GM12878 (cell line): ENCODE results near the gene NFKBIE. TPM values are rescaled to one million over a fixed set of nuclear protein-coding genes. Genes with fewer than 3 reads are reported as not detected.

ENCODE experiments used
- ATAC-seq: fragments of 200-7000 bp; cut with Tn5 transposase; 3 replicates; pipeline ENCODE4 v1.9.1; 2020; ENCODE audit warnings: mild to moderate bottlenecking, moderate library complexity
- BruUV-seq: library from RNA; stranded (reverse); fragments of 400-500 nt; replicated peaks from 2 replicates; lab custom pipeline; 2021; lab: Mats Ljungman, UMichigan
- CTCF ChIA-PET: fragments of 300-600 bp; sonication (Branson Sonifier 250); formaldehyde crosslinking; extraction: SDS; loops from one replicate; lab custom pipeline; 2021; ENCODE audit warnings: inconsistent platforms; lab: Yijun Ruan, JAX
- POLR2A ChIA-PET: fragments of 350-600 bp; formaldehyde crosslinking; extraction: SDS; loops from one replicate; lab custom pipeline; 2021; ENCODE audit warnings: inconsistent platforms; lab: Charles Lee
- RAD21 ChIA-PET: fragments of 300-600 bp; sonication (Branson Sonifier 250); formaldehyde crosslinking; loops from one replicate; lab custom pipeline; 2023; ENCODE audit warnings: antibody characterized with exemption; ENCODE audit not compliant: unreplicated experiment; lab: Charles Lee
- SMC1A ChIA-PET: fragments of 300-600 bp; sonication (Branson Sonifier 250); formaldehyde crosslinking; loops from one replicate; lab custom pipeline; 2023; ENCODE audit not compliant: unreplicated experiment, uncharacterized antibody; lab: Charles Lee
- DNase-seq: peaks from one replicate; pipeline ENCODE4 v3.0.0-alpha.2; 2011; ENCODE audit warnings: low read depth, low spot score
- FAIRE-seq: peaks from 3 replicates; lab custom pipeline; 2011; peaks lifted over from hg19 to GRCh38; lab: Jason Lieb, UNC
- H2AFZ ChIP-seq: 2 replicates; pipeline ENCODE4 v1.6.0; 2011; ENCODE audit warnings: low read depth, low read length, control low read depth; ENCODE audit not compliant: control insufficient read depth
- H3K27ac ChIP-seq: 2 replicates; pipeline ENCODE4 v1.5.1; 2011; ENCODE audit warnings: control low read depth; ENCODE audit not compliant: control insufficient read depth, insufficient read depth
- H3K27me3 ChIP-seq, 2 experiments: replicated peaks in 1 of 2; 2 replicates each; pipeline versions ENCODE4 v1.6.0 to v1.6.1; 2011; ENCODE audit warnings: low read length in 1 of 2; ENCODE audit not compliant: control insufficient read depth in 2 of 2, insufficient read depth in 2 of 2
- H3K36me3 ChIP-seq, 2 experiments: 2 replicates each; pipeline ENCODE4 v1.5.1; 2011; ENCODE audit warnings: low read length in 1 of 2; ENCODE audit not compliant: control insufficient read depth in 2 of 2, insufficient read depth in 2 of 2
- H3K4me1 ChIP-seq: 2 replicates; pipeline ENCODE4 v1.6.1; 2011; ENCODE audit warnings: mild to moderate bottlenecking, low read length, moderate library complexity, mixed read lengths; ENCODE audit not compliant: control insufficient read depth, insufficient read depth
- H3K4me2 ChIP-seq: 2 replicates; pipeline ENCODE4 v1.6.0; 2011; ENCODE audit warnings: control low read depth; ENCODE audit not compliant: control insufficient read depth, insufficient read depth
- H3K4me3 ChIP-seq: fragments of 200-600 bp; sonication (generic); 2 replicates; pipeline ENCODE4 v1.5.1; 2016
- H3K79me2 ChIP-seq: 2 replicates; pipeline ENCODE4 v1.6.0; 2011; ENCODE audit warnings: low read length; ENCODE audit not compliant: control insufficient read depth, insufficient read depth
- H3K9ac ChIP-seq: 2 replicates; pipeline ENCODE4 v1.8.0; 2011; ENCODE audit warnings: low read length, control low read depth, mixed read lengths; ENCODE audit not compliant: control insufficient read depth, insufficient read depth
- H3K9me3 ChIP-seq: replicated peaks from 3 replicates; pipeline ENCODE4 v1.5.1; 2011; ENCODE audit warnings: mild to moderate bottlenecking, low read length; ENCODE audit not compliant: control insufficient read depth, insufficient read depth
- H4K20me1 ChIP-seq: 2 replicates; pipeline ENCODE4 v1.6.0; 2011; ENCODE audit not compliant: control insufficient read depth, insufficient read depth
- ATF3 ChIP-seq: IDR thresholded peaks from 2 replicates; pipeline ENCODE4 v1.6.1; 2011; ENCODE audit warnings: low read depth, mild to moderate bottlenecking, low read length, moderate library complexity, borderline replicate concordance; ENCODE audit errors: extremely low read depth
- CBFB ChIP-seq: IDR thresholded peaks from 2 replicates; pipeline ENCODE4 v1.6.1; 2016; ENCODE audit warnings: antibody characterized with exemption, low read depth
- CHD2 ChIP-seq: IDR thresholded peaks from 2 replicates; pipeline ENCODE4 v1.6.1; 2011; ENCODE audit warnings: low read depth, low read length, improper control_type of control experiment, borderline replicate concordance
- FOS ChIP-seq: IDR thresholded peaks from 3 replicates; pipeline ENCODE4 v1.6.1; 2011; ENCODE audit warnings: borderline replicate concordance; ENCODE audit not compliant: insufficient read length; ENCODE audit errors: extremely low read depth
- GABPA ChIP-seq: IDR thresholded peaks from 2 replicates; pipeline ENCODE4 v1.6.1; 2014; ENCODE audit warnings: antibody characterized with exemption, low read depth, mild to moderate bottlenecking, inconsistent platforms
- KDM1A ChIP-seq: fragments of 200-600 bp; sonication (generic); IDR thresholded peaks from 2 replicates; pipeline ENCODE4 v1.6.1; 2016; ENCODE audit warnings: borderline replicate concordance
- MAX ChIP-seq: IDR thresholded peaks from 2 replicates; pipeline ENCODE4 v1.6.1; 2012; ENCODE audit warnings: low read depth, low read length, improper control_type of control experiment
- MEF2B ChIP-seq: fragments of 450-650 bp; IDR thresholded peaks from 2 replicates; pipeline ENCODE4 v1.6.1; 2018; ENCODE audit warnings: mild to moderate bottlenecking, moderate library complexity; ENCODE audit not compliant: partially characterized antibody, poor library complexity, severe bottlenecking
- MLLT1 ChIP-seq: fragments of 450-650 bp; IDR thresholded peaks from 2 replicates; pipeline ENCODE4 v1.6.1; 2016; ENCODE audit warnings: mild to moderate bottlenecking
- PAX8 ChIP-seq: fragments of 450-650 bp; IDR thresholded peaks from 2 replicates; pipeline ENCODE4 v1.6.1; 2017; ENCODE audit warnings: mild to moderate bottlenecking, moderate library complexity
- POU2F2 ChIP-seq: IDR thresholded peaks from 3 replicates; pipeline ENCODE4 v1.6.1; 2011; ENCODE audit warnings: low read depth, mild to moderate bottlenecking, low read length, borderline replicate concordance
- SREBF2 ChIP-seq: IDR thresholded peaks from 2 replicates; pipeline ENCODE4 v1.6.1; 2012; ENCODE audit warnings: mild to moderate bottlenecking, low read length
- TCF7 ChIP-seq: IDR thresholded peaks from 2 replicates; pipeline ENCODE4 v1.6.1; 2014; ENCODE audit warnings: antibody characterized with exemption, borderline replicate concordance
- YY1 ChIP-seq: IDR thresholded peaks from 2 replicates; pipeline ENCODE4 v1.6.1; 2011; ENCODE audit warnings: low read depth, mild to moderate bottlenecking, low read length
- WGBS: methylation state at CpG from one replicate; pipeline ENCODE4 v1.1.6; 2016; ENCODE audit warnings: low lambda C conversion rate; ENCODE audit not compliant: insufficient replicate concordance, insufficient coverage; ENCODE audit errors: missing lambda C conversion rate; 5-methylcytosine and 5-hydroxymethylcytosine counted together
- in situ Hi-C: fragments of 300-500 bp; cut with MboI; formaldehyde crosslinking; loops from 9 replicates; pipeline ENCODE4 v1.14.3; 2018; ENCODE audit warnings: mixed read lengths
- intact Hi-C: fragments of 100-400 bp; cut with micrococcal nuclease; formaldehyde crosslinking; loops from one replicate; pipeline ENCODE4 v1.14.2; 2022; ENCODE audit not compliant: unreplicated experiment
- polyA plus RNA-seq, 11 experiments: library from polyadenylated mRNA; depleted of rRNA in 4 of 11; unstranded in 6 of 11; stranded (reverse) in 5 of 11; fragments of >200 nt; fragmentation: Nextera tagmentation in 4 of 11; fragmentation: Illumina TruSeq in 1 of 11; extraction: Ambion mirVana in 4 of 11; extraction: Trizol in 1 of 11; gene quantifications; 1 replicate in 1 of 11; 2 replicates in 10 of 11; pipeline versions ENCODE4 v1.2.1 to v1.2.3, GENCODE V29; 2011 to 2016; ENCODE audit warnings: inconsistent platforms in 2 of 11, missing spikeins in 2 of 11, low read depth in 1 of 11
- total RNA-seq, 4 experiments: library from RNA; depleted of rRNA in 3 of 4; stranded (reverse); fragments of >200 nt in 3 of 4; fragmentation: Illumina TruSeq in 1 of 4; extraction: Trizol in 1 of 4; gene quantifications; 2 replicates each; pipeline versions ENCODE4 v1.2.1 to v1.2.3, GENCODE V29; 2013 to 2021
- TF ChIP-seq, protein P1 (sequence below): IDR thresholded peaks from 2 replicates; pipeline ENCODE4 v1.6.1; 2011; ENCODE audit warnings: mild to moderate bottlenecking, low read depth, low read length, moderate library complexity; ENCODE audit not compliant: insufficient replicate concordance
- TF ChIP-seq, protein P2 (sequence below): IDR thresholded peaks from 2 replicates; pipeline ENCODE4 v1.6.1; 2012; ENCODE audit warnings: low read length, inconsistent platforms

Gene NFKBIE
- total and polyA plus RNA-seq, 10 of the 15 experiments (the other 5 are each of a cell fraction or from before 2014, with no cell fraction given), result 10.4 to 106 (median 38.8) TPM

- peaks cover 60% of the 10 kb centered on the region for H3K79me2 ChIP-seq
- SMC1A ChIA-PET, result interaction anchor here (0.6 to 4.2 kb wide), 10 partner anchors 9 to 226 kb away, joined by 3 to 25 read pairs (median 3); partner anchors contain the start of gene SLC35B2
- no peaks in the 10 kb centered on the region for H3K27me3 ChIP-seq
- RAD21 ChIA-PET, result interaction anchor here (0.6 to 3.6 kb wide), 9 partner anchors 9 to 189 kb away, joined by 3 to 28 read pairs (median 6); partner anchors contain the start of genes SLC29A1 and SLC35B2
- CTCF ChIA-PET, result interaction anchor here (0.7 to 7.7 kb wide), 13 partner anchors 8 to 154 kb away, joined by 3 to 39 read pairs (median 6); partner anchors contain the start of genes AARS2, SLC29A1 and SLC35B2
- in situ Hi-C loops (no loop called here), intact Hi-C loops (no loop called here)
- no peaks in the 10 kb centered on the region for H3K9me3 ChIP-seq
- peaks cover 7% of the 10 kb centered on the region; the same call in 1 of the 2 replicates for H3K4me1 ChIP-seq
- H3K9ac ChIP-seq, result peak overlapping the region; percentile 100
- peak overlapping the region; percentile 58 for H3K4me2 ChIP-seq
- FAIRE-seq, result no peak
- WGBS, result under 1% methylated on average over 49 of the region's 52 CpGs
- BruUV-seq, result no TSS peak
- peaks cover 21 to 37% of the 10 kb centered on the region in 2 experiments for H3K36me3 ChIP-seq
- no peak for DNase-seq
- peak overlapping the region; percentile 96 for H3K27ac ChIP-seq
- no peak overlapping the region for H2AFZ ChIP-seq
- peaks cover 11% of the 10 kb centered on the region; the same call in 1 of the 2 replicates for H4K20me1 ChIP-seq
- POLR2A ChIA-PET, result interaction anchor here (1.4 to 6.3 kb wide), 7 partner anchors 8 to 120 kb away, joined by 3 to 131 read pairs (median 6); partner anchors contain the start of genes MRPL14, SLC29A1, SLC35B2 and TMEM63B
- H3K4me3 ChIP-seq, result peak overlapping the region; percentile 95
- peak; percentile 61 for ATAC-seq
- TF ChIP-seq FOS (no peak), GABPA (0 out of 2 replicates have a peak, but pooled peaks have one; percentile 9), KDM1A (no peak), POU2F2 (no peak), PAX8 (no peak), CHD2 (no peak), YY1 (peak; percentile 94), ATF3 (no peak), MLLT1 (no peak; the same call in none of the 2 replicates), TCF7 (no peak), SREBF2 (no peak), MAX (peak; percentile 98), MEF2B (no peak), CBFB (no peak)
- TF ChIP-seq, protein P1, sequence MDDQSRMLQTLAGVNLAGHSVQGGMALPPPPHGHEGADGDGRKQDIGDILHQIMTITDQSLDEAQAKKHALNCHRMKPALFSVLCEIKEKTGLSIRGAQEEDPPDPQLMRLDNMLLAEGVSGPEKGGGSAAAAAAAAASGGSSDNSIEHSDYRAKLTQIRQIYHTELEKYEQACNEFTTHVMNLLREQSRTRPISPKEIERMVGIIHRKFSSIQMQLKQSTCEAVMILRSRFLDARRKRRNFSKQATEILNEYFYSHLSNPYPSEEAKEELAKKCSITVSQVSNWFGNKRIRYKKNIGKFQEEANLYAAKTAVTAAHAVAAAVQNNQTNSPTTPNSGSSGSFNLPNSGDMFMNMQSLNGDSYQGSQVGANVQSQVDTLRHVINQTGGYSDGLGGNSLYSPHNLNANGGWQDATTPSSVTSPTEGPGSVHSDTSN, result no peak
- TF ChIP-seq, protein P2, sequence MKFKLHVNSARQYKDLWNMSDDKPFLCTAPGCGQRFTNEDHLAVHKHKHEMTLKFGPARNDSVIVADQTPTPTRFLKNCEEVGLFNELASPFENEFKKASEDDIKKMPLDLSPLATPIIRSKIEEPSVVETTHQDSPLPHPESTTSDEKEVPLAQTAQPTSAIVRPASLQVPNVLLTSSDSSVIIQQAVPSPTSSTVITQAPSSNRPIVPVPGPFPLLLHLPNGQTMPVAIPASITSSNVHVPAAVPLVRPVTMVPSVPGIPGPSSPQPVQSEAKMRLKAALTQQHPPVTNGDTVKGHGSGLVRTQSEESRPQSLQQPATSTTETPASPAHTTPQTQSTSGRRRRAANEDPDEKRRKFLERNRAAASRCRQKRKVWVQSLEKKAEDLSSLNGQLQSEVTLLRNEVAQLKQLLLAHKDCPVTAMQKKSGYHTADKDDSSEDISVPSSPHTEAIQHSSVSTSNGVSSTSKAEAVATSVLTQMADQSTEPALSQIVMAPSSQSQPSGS, result no peak
These were observed 17.7 kb downstream of the NFKBIE start for GRCh38 chr6:44247338-44248302.
